ENCODE results near the gene LTBP1.

LTBP1 gene

DNA sequence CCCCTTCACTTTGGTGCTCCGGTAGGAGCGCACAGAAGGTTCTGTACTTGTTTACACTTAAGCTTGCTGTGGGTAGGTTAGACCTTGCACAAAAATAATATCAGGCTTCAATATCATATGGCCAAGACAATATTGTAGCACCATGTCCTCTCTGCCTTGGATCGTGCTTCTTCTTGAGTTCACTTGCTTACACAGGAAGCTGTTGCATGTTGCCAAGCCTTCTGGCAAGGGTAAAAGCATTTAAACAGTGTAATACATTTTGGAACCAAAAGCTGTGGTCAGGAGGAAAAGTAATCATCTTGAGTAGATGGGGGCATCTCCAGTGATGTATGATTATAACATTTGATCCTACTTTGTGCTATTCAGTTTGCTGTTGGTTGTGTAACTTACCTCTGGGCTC lies 197.5 kb downstream of the LTBP1 start:
- Histone ChIP-seq H3K27ac (ENCODE audit: low read depth in 2 of 2, low read length in 2 of 2) (no peak overlapping the region), H3K36me3 (ENCODE audit: control insufficient read depth in 2 of 2, insufficient read depth in 2 of 2, low read length in 2 of 2) (no peaks in the 10 kb centered on the region), H3K27me3 (ENCODE audit: control insufficient read depth in 2 of 2, insufficient read depth in 2 of 2, low read length in 2 of 2) (no peaks in the 10 kb centered on the region), H3K4me1 (ENCODE audit: control insufficient read depth in 2 of 2, insufficient read depth in 2 of 2, low read length in 2 of 2) (no peaks in the 10 kb centered on the region), H3K4me3 (ENCODE audit: low read length in 2 of 2) (no peak overlapping the region), H3K9ac (ENCODE audit: low read depth in 1 of 2, low read length in 2 of 2) (no peak overlapping the region), H3K9me3 (ENCODE audit: control insufficient read depth in 2 of 2, low read length in 2 of 2) (no peaks in the 10 kb centered on the region)

DNA sequence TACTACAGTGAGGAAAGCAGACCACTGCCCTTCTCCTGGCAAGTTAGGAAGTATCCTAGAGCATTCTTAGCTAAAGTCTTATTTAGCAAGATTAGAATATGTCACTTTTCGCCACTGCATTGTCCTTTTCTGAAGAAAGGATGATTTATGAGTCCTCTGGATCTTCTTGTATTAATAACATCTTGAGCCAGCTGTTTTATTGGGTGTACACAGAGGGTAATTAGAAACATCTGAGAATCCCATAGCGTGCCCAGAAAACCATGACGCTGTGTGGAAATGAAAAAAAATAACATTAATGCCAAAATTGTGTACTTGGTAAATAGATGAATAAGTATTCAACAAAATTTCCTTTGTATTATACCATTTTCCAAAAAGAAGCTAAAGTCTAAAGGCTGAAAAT lies 198.7 kb downstream of the LTBP1 start:
- Histone ChIP-seq H3K27me3 (ENCODE audit: control insufficient read depth in 2 of 2, insufficient read depth in 2 of 2, low read length in 2 of 2) (no peaks in the 10 kb centered on the region), H3K9ac (ENCODE audit: low read depth in 1 of 2, low read length in 2 of 2) (no peak overlapping the region), H3K27ac (ENCODE audit: low read depth in 2 of 2, low read length in 2 of 2) (no peak overlapping the region), H3K4me1 (ENCODE audit: control insufficient read depth in 2 of 2, insufficient read depth in 2 of 2, low read length in 2 of 2) (no peaks in the 10 kb centered on the region), H3K9me3 (ENCODE audit: control insufficient read depth in 2 of 2, low read length in 2 of 2) (no peaks in the 10 kb centered on the region), H3K36me3 (ENCODE audit: control insufficient read depth in 2 of 2, insufficient read depth in 2 of 2, low read length in 2 of 2) (no peaks in the 10 kb centered on the region), H3K4me3 (ENCODE audit: low read length in 2 of 2) (no peak overlapping the region)

DNA sequence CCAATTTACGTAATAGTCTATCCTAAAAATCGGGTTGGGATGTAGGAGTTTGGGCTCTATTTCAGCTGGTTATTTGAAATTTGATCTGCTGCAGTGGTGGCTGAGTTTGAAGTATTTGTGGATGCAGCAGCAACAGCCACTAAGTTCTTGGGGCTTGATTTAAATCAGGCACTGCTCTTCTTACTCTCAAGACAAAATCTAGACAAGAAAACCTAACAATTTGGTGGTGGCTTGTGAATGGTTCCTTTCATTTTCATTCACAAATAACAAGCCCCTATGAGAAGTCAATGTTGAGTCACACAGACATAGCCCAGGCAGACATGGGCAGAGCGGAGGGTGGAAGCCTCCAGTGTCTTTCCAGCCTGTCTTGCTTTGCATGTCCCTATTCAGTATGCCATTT lies 199.3 kb downstream of the LTBP1 start:
- no peaks in the 10 kb centered on the region for H3K36me3 ChIP-seq (ENCODE audit: control insufficient read depth in 2 of 2, insufficient read depth in 2 of 2, low read length in 2 of 2)
- no peaks in the 10 kb centered on the region for H3K9me3 ChIP-seq (ENCODE audit: control insufficient read depth in 2 of 2, low read length in 2 of 2)
- no peaks in the 10 kb centered on the region for H3K4me1 ChIP-seq (ENCODE audit: control insufficient read depth in 2 of 2, insufficient read depth in 2 of 2, low read length in 2 of 2)
- H3K27me3 ChIP-seq (ENCODE audit: control insufficient read depth in 2 of 2, insufficient read depth in 2 of 2, low read length in 2 of 2) = no peaks in the 10 kb centered on the region
- no peak overlapping the region for H3K4me3 ChIP-seq (ENCODE audit: low read length in 2 of 2)
- no peak overlapping the region for H3K9ac ChIP-seq (ENCODE audit: low read depth in 1 of 2, low read length in 2 of 2)
- no peak overlapping the region for H3K27ac ChIP-seq (ENCODE audit: low read depth in 2 of 2, low read length in 2 of 2)

DNA sequence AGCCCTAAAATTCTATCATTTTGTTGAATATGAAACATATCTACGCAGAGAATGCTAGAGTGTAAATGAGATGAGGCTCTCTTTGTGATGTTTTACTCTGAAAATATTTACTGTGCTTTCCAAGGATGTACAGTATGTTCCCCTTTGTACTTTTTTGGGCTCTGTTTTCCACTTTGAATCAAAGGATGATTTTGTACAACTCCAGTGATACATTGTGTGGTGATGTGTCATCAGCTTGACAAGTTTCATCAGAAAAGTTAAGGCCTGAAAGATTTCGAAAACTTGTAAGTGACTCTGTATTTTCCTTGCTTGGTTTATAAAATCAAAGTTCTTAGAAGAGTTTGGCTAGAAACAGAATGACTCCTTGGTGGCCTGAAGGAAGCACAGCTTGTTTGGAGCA lies 206.3 kb downstream of the LTBP1 start:
- no peak overlapping the region for H3K4me3 ChIP-seq (ENCODE audit: low read length in 2 of 2)
- H3K4me1 ChIP-seq (ENCODE audit: control insufficient read depth in 2 of 2, insufficient read depth in 2 of 2, low read length in 2 of 2) = no peaks in the 10 kb centered on the region
- H3K9ac ChIP-seq (ENCODE audit: low read depth in 1 of 2, low read length in 2 of 2) = no peak overlapping the region
- no peaks in the 10 kb centered on the region for H3K27me3 ChIP-seq (ENCODE audit: control insufficient read depth in 2 of 2, insufficient read depth in 2 of 2, low read length in 2 of 2)
- H3K9me3 ChIP-seq (ENCODE audit: control insufficient read depth in 2 of 2, low read length in 2 of 2) = no peaks in the 10 kb centered on the region
- peak overlapping the region in 1 of 2 donors; percentile 5 for H3K27ac ChIP-seq (ENCODE audit: low read depth in 2 of 2, low read length in 2 of 2)
- no peaks in the 10 kb centered on the region for H3K36me3 ChIP-seq (ENCODE audit: control insufficient read depth in 2 of 2, insufficient read depth in 2 of 2, low read length in 2 of 2)

DNA sequence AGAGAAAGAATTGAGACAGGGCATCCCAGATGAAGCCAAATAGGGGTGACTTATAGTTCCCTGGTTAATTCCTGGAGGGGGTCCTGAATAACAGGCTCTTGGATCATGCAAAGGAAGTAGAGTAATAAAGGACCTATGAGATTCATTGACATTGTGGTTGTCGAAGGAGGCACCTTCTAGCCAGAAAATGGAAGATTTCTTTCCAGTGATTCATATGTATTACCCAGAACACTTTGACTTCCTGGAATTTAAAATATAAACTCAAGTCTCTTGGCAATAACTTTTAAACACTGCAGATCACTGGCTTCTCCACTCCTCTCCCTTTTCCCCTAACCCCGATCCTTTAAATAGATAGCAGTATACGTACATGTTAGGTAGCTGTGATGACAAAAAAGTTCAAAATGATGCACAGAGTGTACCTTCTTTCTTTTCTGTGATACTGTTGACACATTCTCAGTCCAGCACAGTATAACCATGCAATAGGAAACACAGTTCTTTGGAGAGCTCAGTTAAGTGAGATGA lies 211.8 kb downstream of the LTBP1 start:
- Histone ChIP-seq H3K27me3 (ENCODE audit: control insufficient read depth in 2 of 2, insufficient read depth in 2 of 2, low read length in 2 of 2) (no peaks in the 10 kb centered on the region), H3K9ac (ENCODE audit: low read depth in 1 of 2, low read length in 2 of 2) (no peak overlapping the region), H3K36me3 (ENCODE audit: control insufficient read depth in 2 of 2, insufficient read depth in 2 of 2, low read length in 2 of 2) (no peaks in the 10 kb centered on the region), H3K9me3 (ENCODE audit: control insufficient read depth in 2 of 2, low read length in 2 of 2) (no peaks in the 10 kb centered on the region), H3K27ac (ENCODE audit: low read depth in 2 of 2, low read length in 2 of 2) (peak overlapping the region in 1 of 2 donors; percentile 2), H3K4me3 (ENCODE audit: low read length in 2 of 2) (no peak overlapping the region), H3K4me1 (ENCODE audit: control insufficient read depth in 2 of 2, insufficient read depth in 2 of 2, low read length in 2 of 2) (no peaks in the 10 kb centered on the region)

DNA sequence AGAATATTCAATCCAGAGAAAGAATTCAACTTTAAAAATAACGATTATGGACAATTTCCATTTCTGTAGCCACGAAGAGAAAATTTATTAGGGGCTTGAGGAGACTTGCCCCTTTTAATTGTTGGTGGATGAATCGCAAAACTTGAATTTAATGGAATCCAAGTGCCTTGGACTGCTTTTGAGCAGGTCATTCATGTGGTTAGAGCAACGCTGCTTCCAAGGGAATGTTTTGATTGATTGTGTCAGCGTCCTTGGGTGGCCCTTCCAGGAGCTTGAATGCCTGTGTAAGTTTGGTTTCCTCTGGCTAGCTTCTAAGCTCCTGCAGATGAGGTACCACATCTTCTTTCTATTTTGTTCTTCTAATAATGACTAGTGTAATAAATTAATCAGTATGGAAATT lies 213.4 kb downstream of the LTBP1 start:
- no peak overlapping the region for H3K27ac ChIP-seq (ENCODE audit: low read depth in 2 of 2, low read length in 2 of 2)
- no peak overlapping the region for H3K9ac ChIP-seq (ENCODE audit: low read depth in 1 of 2, low read length in 2 of 2)
- no peaks in the 10 kb centered on the region for H3K9me3 ChIP-seq (ENCODE audit: control insufficient read depth in 2 of 2, low read length in 2 of 2)
- H3K4me3 ChIP-seq (ENCODE audit: low read length in 2 of 2) = no peak overlapping the region
- H3K27me3 ChIP-seq (ENCODE audit: control insufficient read depth in 2 of 2, insufficient read depth in 2 of 2, low read length in 2 of 2) = no peaks in the 10 kb centered on the region
- H3K36me3 ChIP-seq (ENCODE audit: control insufficient read depth in 2 of 2, insufficient read depth in 2 of 2, low read length in 2 of 2) = no peaks in the 10 kb centered on the region
- no peaks in the 10 kb centered on the region for H3K4me1 ChIP-seq (ENCODE audit: control insufficient read depth in 2 of 2, insufficient read depth in 2 of 2, low read length in 2 of 2)

- H3K9ac ChIP-seq (ENCODE audit: low read depth in 1 of 2, low read length in 2 of 2) = no peak overlapping the region
- H3K4me1 ChIP-seq (ENCODE audit: control insufficient read depth in 2 of 2, insufficient read depth in 2 of 2, low read length in 2 of 2) = peaks cover 0 to 10% of the 10 kb centered on the region in 2 donors
- H3K27ac ChIP-seq (ENCODE audit: low read depth in 2 of 2, low read length in 2 of 2) = no peak overlapping the region
- no peak overlapping the region for H3K4me3 ChIP-seq (ENCODE audit: low read length in 2 of 2)
- no peaks in the 10 kb centered on the region for H3K36me3 ChIP-seq (ENCODE audit: control insufficient read depth in 2 of 2, insufficient read depth in 2 of 2, low read length in 2 of 2)
- no peaks in the 10 kb centered on the region for H3K27me3 ChIP-seq (ENCODE audit: control insufficient read depth in 2 of 2, insufficient read depth in 2 of 2, low read length in 2 of 2)
- no peaks in the 10 kb centered on the region for H3K9me3 ChIP-seq (ENCODE audit: control insufficient read depth in 2 of 2, low read length in 2 of 2)
Observed at GRCh38 chr2:33166287-33166881, 219.6 kb downstream of the LTBP1 start.

DNA sequence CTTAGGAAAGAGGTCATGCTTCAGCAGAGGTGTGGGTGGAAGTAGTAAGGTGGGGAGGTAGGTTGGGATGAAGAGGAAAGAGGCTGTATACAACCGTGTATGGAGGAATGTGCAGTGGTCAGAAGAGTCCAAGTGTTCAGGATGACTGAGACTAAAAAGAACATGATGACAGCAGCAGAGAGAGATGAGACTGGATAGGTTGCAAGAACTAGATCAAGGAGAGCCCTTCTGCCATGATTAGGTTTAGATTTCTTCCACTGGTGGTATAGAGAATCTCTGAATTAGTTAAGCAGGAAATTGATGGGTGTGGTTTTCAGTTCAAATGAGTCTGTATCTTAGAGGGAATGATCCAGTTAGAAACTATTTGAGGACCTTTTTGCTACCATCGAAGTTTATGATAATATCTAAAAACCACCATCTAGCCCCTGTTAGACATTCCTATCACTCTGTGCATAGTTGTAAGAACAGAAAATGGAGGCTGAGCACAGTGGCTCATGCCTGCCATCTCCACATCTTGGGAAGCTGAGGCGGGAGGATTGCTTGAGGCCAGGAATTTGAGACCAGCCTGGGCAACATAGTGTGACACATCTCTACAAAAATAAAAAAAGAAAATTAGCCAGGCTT lies 221.0 kb downstream of the LTBP1 start:
- Histone ChIP-seq H3K9ac (ENCODE audit: low read depth in 1 of 2, low read length in 2 of 2) (no peak overlapping the region), H3K27me3 (ENCODE audit: control insufficient read depth in 2 of 2, insufficient read depth in 2 of 2, low read length in 2 of 2) (no peaks in the 10 kb centered on the region), H3K4me3 (ENCODE audit: low read length in 2 of 2) (no peak overlapping the region), H3K36me3 (ENCODE audit: control insufficient read depth in 2 of 2, insufficient read depth in 2 of 2, low read length in 2 of 2) (no peaks in the 10 kb centered on the region), H3K4me1 (ENCODE audit: control insufficient read depth in 2 of 2, insufficient read depth in 2 of 2, low read length in 2 of 2) (peaks cover 0 to 10% of the 10 kb centered on the region in 2 donors), H3K9me3 (ENCODE audit: control insufficient read depth in 2 of 2, low read length in 2 of 2) (no peaks in the 10 kb centered on the region), H3K27ac (ENCODE audit: low read depth in 2 of 2, low read length in 2 of 2) (no peak overlapping the region)

- H3K9ac ChIP-seq (ENCODE audit: low read depth in 1 of 2, low read length in 2 of 2) = no peak overlapping the region
- no peak overlapping the region for H3K27ac ChIP-seq (ENCODE audit: low read depth in 2 of 2, low read length in 2 of 2)
- H3K27me3 ChIP-seq (ENCODE audit: control insufficient read depth in 2 of 2, insufficient read depth in 2 of 2, low read length in 2 of 2) = no peaks in the 10 kb centered on the region
- no peaks in the 10 kb centered on the region for H3K36me3 ChIP-seq (ENCODE audit: control insufficient read depth in 2 of 2, insufficient read depth in 2 of 2, low read length in 2 of 2)
- H3K4me3 ChIP-seq (ENCODE audit: low read length in 2 of 2) = no peak overlapping the region
- peaks cover 0 to 10% of the 10 kb centered on the region in 2 donors for H3K4me1 ChIP-seq (ENCODE audit: control insufficient read depth in 2 of 2, insufficient read depth in 2 of 2, low read length in 2 of 2)
- no peaks in the 10 kb centered on the region for H3K9me3 ChIP-seq (ENCODE audit: control insufficient read depth in 2 of 2, low read length in 2 of 2)
Observed at GRCh38 chr2:33168425-33168824, 221.7 kb downstream of the LTBP1 start.

- Histone ChIP-seq H3K9me3 (ENCODE audit: control insufficient read depth in 2 of 2, low read length in 2 of 2) (no peaks in the 10 kb centered on the region), H3K9ac (ENCODE audit: low read depth in 1 of 2, low read length in 2 of 2) (no peak overlapping the region), H3K27me3 (ENCODE audit: control insufficient read depth in 2 of 2, insufficient read depth in 2 of 2, low read length in 2 of 2) (no peaks in the 10 kb centered on the region), H3K4me1 (ENCODE audit: control insufficient read depth in 2 of 2, insufficient read depth in 2 of 2, low read length in 2 of 2) (peaks cover 0 to 10% of the 10 kb centered on the region in 2 donors), H3K27ac (ENCODE audit: low read depth in 2 of 2, low read length in 2 of 2) (no peak overlapping the region), H3K4me3 (ENCODE audit: low read length in 2 of 2) (no peak overlapping the region), H3K36me3 (ENCODE audit: control insufficient read depth in 2 of 2, insufficient read depth in 2 of 2, low read length in 2 of 2) (no peaks in the 10 kb centered on the region)
Observed at GRCh38 chr2:33168922-33169321, 222.2 kb downstream of the LTBP1 start.
